ENCODE data around the gene LIPJ.
A peak's percentile ranks its signal among the peaks of the same experiment; 100 is the strongest.

The LIPJ gene, protein sequence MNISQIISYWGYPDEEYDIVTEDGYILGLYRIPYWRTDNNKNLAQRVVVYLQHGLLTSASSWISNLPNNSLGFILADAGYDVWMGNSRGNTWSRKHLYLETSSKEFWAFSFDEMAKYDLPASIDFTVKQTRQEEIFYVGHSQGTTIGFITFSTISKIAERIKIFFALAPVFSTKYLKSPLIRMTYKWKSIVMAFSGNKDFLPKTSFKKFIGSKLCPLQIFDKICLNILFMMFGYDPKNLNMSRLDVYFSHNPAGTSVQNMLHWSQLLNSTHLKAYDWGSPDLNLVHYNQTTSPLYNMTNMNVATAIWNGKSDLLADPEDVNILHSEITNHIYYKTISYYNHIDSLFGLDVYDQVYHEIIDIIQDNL

DNA sequence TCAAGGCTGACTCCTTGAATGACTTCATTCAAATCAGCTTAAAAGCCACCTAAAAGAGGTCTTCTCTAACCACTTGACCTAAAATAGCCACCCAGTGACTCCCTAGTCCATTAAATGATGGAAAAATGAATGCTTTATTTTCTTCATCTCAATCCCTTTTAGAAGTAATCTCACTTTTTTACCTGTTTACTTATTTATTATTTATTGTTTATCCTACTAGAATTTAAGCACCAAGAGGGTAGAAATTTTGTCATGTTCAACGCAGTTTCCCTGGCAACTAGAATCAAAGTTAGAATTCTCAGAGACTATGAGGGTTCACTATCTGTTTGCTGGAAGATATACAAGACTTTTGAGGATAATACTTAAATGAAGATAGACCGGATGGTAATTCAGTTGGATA is at the start of gene LIPJ:
TSS of gene LIPJ (plus strand) at position 301 of the 400 bp plus-strand sequence. CDS start 3,926 bp downstream, outside the sequence.
- DNase-seq (ENCODE audit: low read depth in 4 of 4, low spot score in 1 of 4) = no peak

DNA sequence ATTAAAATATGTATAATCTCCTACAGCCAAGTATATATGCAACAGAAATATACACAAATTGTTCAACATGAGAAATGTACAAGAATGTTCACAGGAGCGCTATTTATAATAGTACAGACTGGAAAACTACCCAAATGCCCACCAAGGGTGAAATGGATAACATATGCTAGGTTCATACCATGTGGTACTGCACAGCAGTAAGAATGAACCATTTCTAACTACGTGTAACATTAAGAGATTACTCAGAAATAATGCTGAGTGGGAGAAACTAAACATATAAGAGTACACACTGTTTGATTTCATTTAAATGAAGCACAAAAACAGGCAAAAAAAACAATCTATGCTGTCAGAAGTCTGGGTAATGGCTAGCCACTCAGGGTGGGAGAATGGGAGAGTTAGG is 49.2 kb upstream of the LIPJ start:
- no peak for DNase-seq (ENCODE audit: low read depth in 4 of 4, low spot score in 1 of 4)

DNA sequence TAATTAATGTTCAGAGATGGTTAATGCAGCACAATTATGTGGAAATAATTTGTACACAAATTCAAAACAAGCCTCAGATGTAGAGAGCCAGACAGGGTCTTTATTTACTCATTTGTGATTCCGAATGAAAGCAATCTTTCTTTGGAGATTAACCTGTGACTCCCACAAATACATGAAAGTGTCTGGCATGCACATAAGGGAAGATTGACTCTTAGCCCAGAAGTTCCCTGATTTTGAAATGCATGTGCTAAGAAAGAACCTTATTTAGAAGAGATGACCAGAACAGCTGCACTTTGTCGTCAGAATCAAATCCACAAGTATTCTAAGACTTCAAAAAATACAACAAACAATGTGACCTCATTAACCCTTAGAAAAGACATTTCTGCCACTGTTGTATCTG is 48.5 kb upstream of the LIPJ start:
- no peak for DNase-seq (ENCODE audit: low read depth in 4 of 4, low spot score in 1 of 4)

DNA sequence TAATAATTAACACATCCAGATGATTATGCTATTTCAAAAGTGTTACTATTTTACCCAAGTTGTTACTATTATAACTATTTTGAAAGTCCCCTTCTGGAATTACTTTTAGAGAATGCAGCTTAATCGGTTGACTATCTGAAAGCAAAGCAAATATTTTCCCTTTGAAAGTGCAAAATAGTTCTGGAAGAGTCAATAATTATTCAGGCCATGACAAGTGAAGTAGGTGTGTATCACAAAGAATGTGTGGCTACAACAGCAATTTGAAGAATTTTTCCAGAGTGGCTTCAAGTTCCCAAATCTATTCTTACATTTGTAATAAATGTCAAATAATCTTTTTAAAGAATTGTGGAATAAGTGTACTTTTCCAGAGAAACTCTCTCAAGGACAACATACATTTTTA is 46.2 kb upstream of the LIPJ start:
- DNase-seq (ENCODE audit: low read depth in 4 of 4, low spot score in 1 of 4) = no peak

DNA sequence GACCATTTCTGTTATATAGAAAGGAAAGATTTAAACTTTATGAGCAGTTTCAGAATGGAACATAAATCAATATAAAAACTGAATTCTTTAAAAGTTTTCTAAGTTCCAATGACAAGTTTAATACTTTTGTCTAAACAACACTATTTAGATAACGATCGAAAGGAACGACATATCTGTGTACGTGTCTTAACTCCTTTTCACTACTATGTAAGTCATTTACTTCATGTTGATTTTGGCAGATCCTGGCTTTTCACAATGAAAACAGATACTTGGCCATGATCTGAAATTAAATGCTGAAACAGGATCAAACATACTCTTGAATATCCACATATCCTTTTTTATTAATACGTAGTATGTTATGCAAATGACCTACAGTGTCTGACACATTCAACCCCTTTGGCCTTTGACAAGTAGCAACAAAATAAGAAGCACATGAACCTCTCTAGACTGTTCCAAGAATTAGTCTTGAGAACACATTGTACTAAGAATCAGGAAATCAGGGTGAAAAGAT is 45.4 kb upstream of the LIPJ start:
- no peak for DNase-seq (ENCODE audit: low read depth in 4 of 4, low spot score in 1 of 4)

DNA sequence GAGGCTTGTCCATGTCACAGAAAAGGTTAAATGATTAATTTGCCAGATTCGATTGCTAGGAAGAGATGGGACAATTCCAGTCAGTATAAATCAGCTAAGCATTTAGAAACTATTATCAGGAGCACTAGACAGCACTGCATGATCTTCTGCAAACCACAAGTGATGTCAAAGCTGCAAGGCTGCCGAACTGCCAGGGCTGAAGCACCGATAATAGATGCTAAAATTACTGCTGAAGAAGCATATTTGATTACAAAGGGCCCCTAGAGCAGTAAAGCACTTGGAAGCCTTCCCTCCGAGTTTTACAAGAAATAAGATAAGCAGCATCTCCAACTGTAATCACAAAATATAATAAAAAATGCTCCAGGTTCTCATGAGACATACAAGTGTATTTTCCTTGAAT is 44.0 kb upstream of the LIPJ start:
- DNase-seq (ENCODE audit: low read depth in 4 of 4, low spot score in 1 of 4) = no peak

DNA sequence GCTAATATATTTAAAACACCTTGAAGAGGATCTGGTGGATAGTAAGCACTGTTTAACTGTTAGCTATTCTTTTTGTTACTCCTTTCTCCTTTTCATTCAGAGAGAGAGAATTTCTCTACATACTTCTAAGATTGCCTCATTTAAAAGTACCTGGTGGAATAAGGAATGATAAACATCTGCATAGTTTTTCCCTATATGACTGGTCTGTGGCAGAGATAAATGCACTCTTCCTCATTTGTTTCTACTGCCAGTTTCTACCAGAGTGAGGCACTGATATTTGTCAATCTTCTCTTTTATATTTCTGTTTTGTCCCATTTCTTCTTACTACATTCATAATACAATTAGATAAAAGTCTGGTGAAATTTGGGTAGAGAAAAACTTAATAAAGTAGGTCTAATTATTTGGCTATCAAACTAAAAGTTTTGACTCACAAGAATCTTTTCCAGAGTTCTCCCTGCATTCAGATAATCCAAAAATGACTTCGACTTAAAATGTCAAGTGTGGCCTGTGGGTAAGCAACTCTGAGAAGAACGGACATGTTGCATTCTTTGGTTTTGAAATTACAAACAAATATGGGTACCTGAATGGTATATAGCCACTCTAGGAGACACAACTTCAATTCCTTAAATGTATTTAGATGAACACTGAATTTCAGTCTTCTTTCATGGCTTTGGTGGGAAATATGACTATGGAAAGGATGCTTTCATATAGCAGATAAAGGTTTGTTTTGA is 42.3 kb upstream of the LIPJ start:
- DNase-seq (ENCODE audit: low read depth in 4 of 4, low spot score in 1 of 4) = no peak

DNA sequence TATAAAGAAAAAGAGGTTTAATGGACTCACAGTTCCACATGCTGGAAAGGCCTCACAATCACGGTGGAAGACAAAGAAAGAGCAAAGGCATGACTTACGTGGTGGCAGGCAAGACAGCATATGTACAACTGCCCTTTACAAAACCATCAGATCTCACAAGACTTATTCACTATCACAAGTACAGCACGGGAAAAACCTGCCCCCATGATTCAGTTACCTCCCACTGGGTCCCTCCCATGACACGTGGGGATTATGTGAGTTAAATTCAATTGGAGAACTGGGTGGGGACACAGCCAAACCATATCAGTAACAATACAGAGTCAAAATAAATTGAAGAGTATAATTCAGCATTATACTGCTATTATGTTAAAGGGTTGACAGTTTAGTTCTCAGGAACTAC is 41.2 kb upstream of the LIPJ start:
- no peak for DNase-seq (ENCODE audit: low read depth in 4 of 4, low spot score in 1 of 4)

DNA sequence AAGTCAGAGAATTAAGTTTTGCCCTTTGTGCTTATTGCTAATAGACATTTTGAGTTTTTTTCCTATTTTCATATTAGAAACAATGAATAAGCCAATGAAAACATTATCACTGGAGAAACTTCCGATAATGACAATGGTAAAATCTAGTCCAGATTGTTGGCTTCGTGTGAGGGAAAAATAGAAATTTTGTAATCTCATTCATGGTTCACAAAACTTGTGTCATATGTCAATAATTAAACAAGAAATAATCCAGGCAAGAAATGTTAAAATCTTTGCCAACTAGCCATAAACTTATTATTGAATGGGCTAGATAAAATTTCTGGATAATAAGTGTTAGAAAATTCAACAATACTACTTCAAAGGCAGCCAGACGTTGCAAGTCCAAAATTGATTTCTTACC is 40.1 kb upstream of the LIPJ start:
- no peak for DNase-seq (ENCODE audit: low read depth in 4 of 4, low spot score in 1 of 4)

DNA sequence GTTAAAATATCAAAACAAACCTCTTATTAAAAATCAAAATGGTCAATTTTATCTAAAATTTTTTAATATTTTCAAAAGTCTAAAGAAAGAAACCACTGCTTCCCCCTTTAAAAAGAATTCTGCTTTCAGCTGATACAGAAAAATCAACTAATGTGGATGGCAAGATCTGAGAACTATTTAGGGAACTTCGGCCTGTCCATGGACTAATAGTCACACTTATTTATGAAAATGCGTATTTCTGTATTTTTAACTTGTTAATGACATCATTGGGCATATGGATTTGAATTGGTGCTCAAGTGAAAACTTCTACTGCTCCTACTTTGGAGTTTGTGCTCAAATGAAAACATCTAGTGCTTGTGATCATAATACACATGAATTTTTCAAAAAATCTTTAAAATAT is 35.3 kb upstream of the LIPJ start:
- no peak for DNase-seq (ENCODE audit: low read depth in 4 of 4, low spot score in 1 of 4)

DNA sequence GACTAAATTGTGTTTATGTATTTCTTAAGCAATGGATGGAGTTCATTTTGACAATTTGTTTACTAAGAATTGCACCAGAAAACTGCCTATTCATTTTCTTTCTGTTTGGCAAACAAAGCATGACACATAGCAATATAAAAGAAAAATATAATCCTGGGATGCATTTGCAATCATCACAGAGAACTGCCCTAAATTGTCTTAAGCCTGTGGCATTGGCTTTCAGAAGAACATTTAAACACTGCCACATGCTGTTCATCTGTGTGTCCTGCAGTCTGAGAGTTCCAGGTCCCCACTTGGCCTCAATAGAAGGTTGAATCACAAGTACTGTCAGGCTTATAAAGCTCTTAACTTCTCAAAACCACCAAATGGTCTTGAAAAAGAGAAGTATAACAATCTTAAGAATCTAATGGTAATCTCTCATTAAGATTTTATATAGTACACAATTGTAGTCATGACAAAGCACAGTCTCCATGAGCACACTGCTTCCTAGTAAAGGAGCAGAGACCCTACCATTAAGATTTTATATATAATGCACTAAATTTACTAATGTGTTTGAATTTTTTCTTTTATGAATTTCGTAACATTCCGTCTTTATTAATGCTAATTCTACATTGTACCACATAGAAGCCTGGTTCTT is 33.3 kb upstream of the LIPJ start:
- DNase-seq (ENCODE audit: low read depth in 4 of 4, low spot score in 1 of 4) = peak in 1 of 4 experiments; percentile 7

DNA sequence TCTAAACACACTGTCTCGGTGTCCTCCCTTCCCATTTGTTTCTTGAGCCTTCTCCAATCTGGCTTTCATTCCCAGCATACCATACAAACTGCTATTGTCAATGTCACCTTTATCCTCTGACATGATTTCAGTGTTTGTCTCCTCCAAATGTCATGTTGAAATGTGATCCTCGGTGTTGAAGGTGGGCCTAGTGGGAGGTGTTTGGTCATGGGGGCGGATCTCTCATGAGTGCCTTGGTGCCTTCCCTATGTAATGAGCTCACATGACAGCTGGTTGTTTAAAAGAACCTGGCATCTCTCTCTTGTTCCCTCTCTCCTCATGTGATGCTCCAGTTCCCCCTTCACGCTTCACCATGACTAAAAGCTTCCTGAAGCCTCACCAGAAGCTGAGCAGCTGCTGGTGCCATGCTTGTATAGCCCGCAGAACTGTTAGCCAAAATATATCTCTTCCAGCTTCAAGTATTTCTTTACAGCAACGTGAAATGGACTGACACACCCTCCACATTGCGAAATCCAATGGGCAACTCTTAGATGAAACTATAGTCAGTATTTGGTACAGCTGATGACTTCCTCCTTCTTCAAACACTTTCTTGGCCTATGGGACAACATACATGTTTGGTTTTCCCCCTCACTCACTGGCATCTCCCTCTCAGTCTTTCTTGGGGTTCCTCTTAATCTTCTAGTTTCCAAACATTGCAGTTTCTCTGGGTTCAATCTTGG is 31.2 kb upstream of the LIPJ start:
- DNase-seq (ENCODE audit: low read depth in 4 of 4, low spot score in 1 of 4) = no peak

DNA sequence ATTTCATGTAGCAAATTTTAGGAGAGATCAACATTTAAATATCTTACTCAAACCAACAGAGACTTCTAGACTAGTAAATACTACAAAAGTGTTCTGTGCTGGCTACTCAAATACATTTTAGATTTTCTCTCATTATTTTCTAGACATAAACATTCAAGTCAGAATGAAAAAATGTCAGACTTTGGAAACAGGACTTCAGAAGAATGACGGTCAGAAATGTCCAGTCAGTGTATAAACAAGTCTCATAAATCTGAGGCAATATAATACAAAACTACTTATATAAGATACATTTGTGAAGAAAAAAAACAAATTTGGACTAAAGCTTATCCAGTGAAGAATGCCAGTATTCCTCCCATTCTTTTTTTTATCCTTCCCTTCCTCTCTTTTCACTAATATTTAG is 29.3 kb upstream of the LIPJ start:
- no peak for DNase-seq (ENCODE audit: low read depth in 4 of 4, low spot score in 1 of 4)

DNA sequence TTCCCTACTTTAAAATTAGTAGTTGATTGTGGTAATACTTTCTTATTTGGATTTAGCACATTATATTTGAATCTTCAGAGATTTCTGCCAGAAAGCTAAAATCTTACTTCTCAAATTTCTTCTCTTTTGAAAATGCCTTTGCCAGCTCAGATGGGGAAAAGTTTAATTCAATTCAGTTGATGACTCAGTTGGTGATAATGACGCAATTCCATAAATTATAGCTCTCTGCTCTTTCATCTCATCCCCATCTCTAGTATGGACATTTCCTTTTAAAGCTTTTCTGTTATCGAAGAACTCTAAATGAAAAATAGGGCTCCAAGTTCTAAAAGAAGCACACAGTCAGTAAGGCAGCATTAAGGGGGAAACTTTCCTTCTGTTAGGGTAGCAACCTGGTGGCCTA is 28.9 kb upstream of the LIPJ start:
- no peak for DNase-seq (ENCODE audit: low read depth in 4 of 4, low spot score in 1 of 4)

DNA sequence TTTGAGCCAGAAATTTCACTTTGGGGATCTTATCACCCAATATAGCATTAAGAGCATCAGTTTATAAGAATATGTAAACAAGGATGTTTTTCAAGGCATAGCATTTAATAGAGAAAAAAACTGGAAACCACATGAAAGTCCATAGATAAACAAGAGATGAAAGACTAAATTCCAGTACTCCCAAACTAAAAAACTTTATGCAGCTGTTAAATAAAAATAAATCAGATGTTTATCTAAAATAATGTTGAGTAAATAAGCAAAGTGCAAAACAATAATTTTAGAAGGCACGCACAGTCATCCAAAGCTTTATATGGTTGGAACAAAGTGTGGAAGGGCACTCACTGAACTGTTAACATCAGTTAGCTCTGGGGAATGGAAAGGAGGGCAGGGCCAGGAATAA is 24.4 kb upstream of the LIPJ start:
- no peak for DNase-seq (ENCODE audit: low read depth in 4 of 4, low spot score in 1 of 4)

DNA sequence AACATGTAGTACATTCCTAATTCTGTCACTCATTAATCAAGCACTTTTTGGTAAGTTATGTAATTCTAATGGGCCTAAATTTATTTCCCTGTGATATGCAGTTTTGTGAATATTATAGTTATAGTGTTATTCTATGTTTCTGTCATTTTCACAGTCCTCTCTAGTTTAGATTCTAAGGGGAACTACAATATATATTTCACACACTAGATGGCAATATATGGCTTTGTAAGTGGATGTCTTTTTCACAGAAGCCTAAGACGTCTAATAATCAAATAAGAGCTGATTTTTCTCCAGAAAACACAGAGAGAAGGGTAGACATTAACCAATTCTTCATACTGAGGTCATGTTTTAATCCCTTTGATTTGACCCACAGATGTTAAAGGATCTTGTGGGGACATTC is 21.5 kb upstream of the LIPJ start:
- DNase-seq (ENCODE audit: low read depth in 4 of 4, low spot score in 1 of 4) = no peak

DNA sequence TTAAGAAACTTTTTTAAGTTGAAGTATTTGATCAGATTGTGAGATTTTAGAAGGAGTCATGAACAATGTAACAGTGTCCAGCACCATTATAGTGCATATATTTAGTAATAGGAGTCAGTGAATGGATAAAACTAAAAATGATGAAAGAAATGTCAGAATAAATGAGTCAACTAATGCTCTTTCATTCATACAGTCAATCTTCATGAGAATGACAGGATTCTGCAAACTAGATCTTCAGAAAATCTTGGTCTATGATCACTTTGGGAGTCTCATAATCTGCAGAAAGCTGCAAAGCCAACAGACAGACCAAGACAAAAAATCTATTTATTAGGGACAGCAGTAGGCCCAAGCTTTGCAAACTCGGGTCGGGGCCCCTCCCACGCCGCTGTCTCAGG is 4.2 kb upstream of the LIPJ start:
- DNase-seq (ENCODE audit: low read depth in 4 of 4, low spot score in 1 of 4) = no peak

DNA sequence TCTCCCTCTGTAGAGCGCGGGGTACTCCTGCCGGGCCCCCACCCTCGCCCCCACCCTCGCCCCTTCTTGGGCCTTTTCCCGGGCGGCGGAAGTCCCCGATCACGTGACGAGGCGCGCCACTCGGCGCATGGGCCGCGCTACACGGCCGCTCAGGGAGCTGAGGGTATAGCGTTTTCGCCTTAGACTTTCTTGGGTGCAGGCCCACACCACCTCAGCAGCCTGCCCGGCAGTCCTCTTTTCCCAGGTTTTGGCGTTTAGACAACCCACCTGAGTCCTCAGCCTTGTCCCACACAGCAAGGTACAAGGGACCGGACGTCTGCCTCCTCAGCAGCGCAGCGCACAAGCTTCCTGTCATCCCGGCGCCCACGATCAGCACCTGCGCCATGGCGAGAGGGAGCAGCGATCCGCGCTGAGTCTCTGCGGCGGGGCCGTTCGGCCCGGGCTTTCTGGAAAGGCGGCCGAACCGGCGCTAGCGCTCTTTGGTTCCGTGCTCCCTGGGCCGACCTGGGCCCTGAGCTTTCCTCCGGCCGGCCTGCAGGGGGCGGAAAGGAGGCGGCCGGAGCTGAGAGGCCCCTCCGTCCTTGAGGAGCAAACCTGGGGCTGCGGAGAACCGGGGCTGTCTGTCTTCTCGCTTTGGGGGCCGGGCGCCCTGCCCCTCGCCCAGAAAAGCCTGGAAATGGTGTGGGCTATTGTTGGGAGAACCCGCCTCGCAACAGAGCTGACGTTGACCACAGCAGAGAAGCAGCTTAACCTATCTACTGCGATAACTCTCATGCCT is 3.6 kb upstream of the LIPJ start, which contains the start of gene RNLS:
TSS of gene RNLS (minus strand) at position 513 of the 778 bp plus-strand sequence.
- peak; percentile 30 to 54 (median 48) for DNase-seq (ENCODE audit: low read depth in 4 of 4, low spot score in 1 of 4)

DNA sequence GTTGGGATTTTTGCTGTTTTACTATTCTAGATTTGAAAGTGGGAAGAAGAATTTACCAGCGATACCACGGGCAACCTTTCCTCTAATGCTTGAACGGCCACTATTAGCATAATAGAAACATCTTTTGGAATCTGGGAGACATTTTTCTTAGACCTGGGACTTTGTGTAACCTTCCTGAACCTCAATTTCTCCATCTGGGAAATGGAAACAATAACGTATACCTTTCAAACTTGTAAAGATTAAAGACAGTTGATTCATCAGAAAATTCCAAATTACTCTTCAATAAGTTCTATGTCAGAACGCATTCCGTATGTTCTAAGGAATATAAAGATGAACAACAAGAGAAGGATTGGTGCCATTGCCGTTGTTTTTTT is 3.0 kb upstream of the LIPJ start:
- no peak for DNase-seq (ENCODE audit: low read depth in 4 of 4, low spot score in 1 of 4)

DNA sequence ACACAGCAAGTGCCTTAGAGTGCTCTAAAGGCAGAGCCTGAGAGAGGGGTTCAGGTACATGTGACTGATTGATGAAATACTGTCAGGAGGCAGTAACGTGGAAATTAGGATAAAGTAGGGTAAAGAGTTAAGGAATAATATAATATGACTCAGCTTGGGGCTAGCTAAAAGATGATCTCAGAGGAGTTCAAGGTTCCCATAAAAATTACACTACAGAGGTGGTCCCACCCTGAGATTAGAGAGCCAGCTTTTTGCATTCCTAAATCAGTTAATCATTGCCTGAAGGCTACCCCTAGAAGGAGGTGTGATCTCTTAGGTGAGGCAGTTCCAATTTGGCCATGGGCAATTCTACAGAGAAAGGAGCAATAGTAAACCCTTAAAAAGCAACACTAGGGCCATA is 5.8 kb downstream of the LIPJ start:
- no peak for DNase-seq (ENCODE audit: low read depth in 4 of 4, low spot score in 1 of 4)

DNA sequence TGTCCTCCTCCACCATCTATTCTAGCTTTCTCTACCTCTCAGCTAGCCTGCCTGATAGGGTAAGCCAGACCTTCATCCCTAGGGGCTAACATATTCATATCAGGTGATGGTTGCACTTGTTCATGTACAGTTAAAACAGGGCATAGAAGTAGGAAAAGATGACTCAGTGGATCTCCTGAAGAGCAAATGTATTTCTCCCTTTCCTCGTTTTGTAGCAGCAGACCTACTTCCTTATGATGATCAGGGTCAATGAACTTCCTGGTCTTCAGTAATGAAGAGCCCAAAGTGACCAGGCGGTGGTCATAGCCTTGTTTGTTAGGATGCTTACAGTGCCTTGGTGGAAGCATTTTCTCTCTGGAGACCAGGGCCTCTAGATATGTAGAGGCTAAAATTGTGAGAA is 6.3 kb downstream of the LIPJ start:
- no peak for DNase-seq (ENCODE audit: low read depth in 4 of 4, low spot score in 1 of 4)

Data from stimulated activated CD4-positive, alpha-beta T cell treated with anti-CD3 and anti-CD28 coated beads, Interleukin-1b, Interleukin-23, amount 100 ng/mL, for 24 hours (primary cell).